ENCODE data around the gene GP2.

GRCh38 chr16:20359997-20360396, 32.7 kb upstream of the GP2 start:
- TF ChIP-seq ELK1 (IDR thresholded peaks at IDR 0.05; ENCODE audit: borderline replicate concordance, low read depth, low read length) (no peak), CTCF (conservative IDR thresholded peaks at IDR 0.05; ENCODE audit: low read depth, low read length) (no peak), POLR2A (IDR thresholded peaks at IDR 0.05; ENCODE audit: low read depth, low read length) (no peak), CEBPB (IDR thresholded peaks at IDR 0.05; ENCODE audit: low read depth, low read length) (no peak)
